Endothelial cell of umbilical vein (primary cell): Measurements from ENCODE around the gene DNHD1. TPM values are rescaled to one million over a fixed set of nuclear protein-coding genes. Genes with fewer than 3 reads are reported as not detected.

ENCODE experiments used
- BruUV-seq: library from RNA; stranded (reverse); fragments of 400-500 nt; replicated peaks from 2 replicates; lab custom pipeline; 2021; lab: Mats Ljungman, UMichigan
- CTCF ChIA-PET: fragments of 300-600, 350-600 bp; sonication (Branson Sonifier 250); formaldehyde crosslinking; loops from one replicate; lab custom pipeline; 2021; ENCODE audit warnings: antibody characterized with exemption, inconsistent platforms; lab: Charles Lee
- POLR2A ChIA-PET: fragments of 300-600, 350-600 bp; sonication (Branson Sonifier 250); formaldehyde crosslinking; loops from one replicate; lab custom pipeline; 2021; ENCODE audit warnings: antibody characterized with exemption, inconsistent platforms; lab: Charles Lee
- DNase-seq: peaks from one replicate; pipeline ENCODE4 v3.0.0-alpha.2; 2011; ENCODE audit warnings: low read depth, low spot score
- FAIRE-seq: peaks from 2 replicates; lab custom pipeline; 2011; peaks lifted over from hg19 to GRCh38; lab: Jason Lieb, UNC
- H2AFZ ChIP-seq: 2 replicates; pipeline ENCODE4 v1.6.0; 2012; ENCODE audit warnings: low read depth, low read length, control low read depth, inconsistent platforms
- H3K27ac ChIP-seq: 2 replicates; pipeline ENCODE4 v1.5.1; 2011; ENCODE audit warnings: low read depth, mild to moderate bottlenecking, control low read depth, low read length, moderate library complexity; ENCODE audit not compliant: insufficient read depth
- H3K27me3 ChIP-seq, 2 experiments: 2 replicates each; pipeline versions ENCODE4 v1.6.0 to v1.6.1; 2011; ENCODE audit warnings: low read length in 2 of 2, mixed read lengths in 1 of 2; ENCODE audit not compliant: control insufficient read depth in 2 of 2, insufficient read depth in 2 of 2
- H3K36me3 ChIP-seq, 2 experiments: 2 replicates in 1 of 2; 3 replicates in 1 of 2; pipeline ENCODE4 v1.5.1; 2011; ENCODE audit warnings: low read length in 2 of 2, mild to moderate bottlenecking in 1 of 2, moderate library complexity in 1 of 2; ENCODE audit not compliant: control insufficient read depth in 2 of 2, insufficient read depth in 2 of 2; ENCODE audit errors: extremely low read depth in 1 of 2
- H3K4me1 ChIP-seq: 3 replicates; pipeline ENCODE4 v1.5.1; 2011; ENCODE audit warnings: mild to moderate bottlenecking, low read length; ENCODE audit not compliant: control insufficient read depth, insufficient read depth; ENCODE audit errors: extremely low read depth
- H3K4me2 ChIP-seq: 2 replicates; pipeline ENCODE4 v1.6.1; 2011; ENCODE audit warnings: low read length, control low read depth, mixed read lengths; ENCODE audit not compliant: insufficient read depth
- H3K4me3 ChIP-seq, 3 experiments: fragments of 200-600 bp in 1 of 3; sonication (generic), shearing (Covaris generic) in 1 of 3; replicated peaks in 1 of 3; 2 replicates each; pipeline ENCODE4 v1.5.1; 2011 to 2016; ENCODE audit warnings: control low read depth in 3 of 3, low read length in 3 of 3, mild to moderate bottlenecking in 2 of 3, inconsistent platforms in 1 of 3, low read depth in 1 of 3, moderate library complexity in 1 of 3; ENCODE audit not compliant: insufficient read depth in 1 of 3
- H3K79me2 ChIP-seq: 2 replicates; pipeline ENCODE4 v1.6.0; 2012; ENCODE audit warnings: low read length, inconsistent platforms; ENCODE audit not compliant: control insufficient read depth, insufficient read depth
- H3K9ac ChIP-seq: replicated peaks from 2 replicates; pipeline ENCODE3; 2011; ENCODE audit warnings: low read length, control low read depth; ENCODE audit not compliant: insufficient read depth; ENCODE audit errors: extremely low read depth
- H3K9me1 ChIP-seq: replicated peaks from 3 replicates; pipeline ENCODE4 v1.6.0; 2011; ENCODE audit warnings: mild to moderate bottlenecking, low read length; ENCODE audit not compliant: control insufficient read depth, insufficient read depth; ENCODE audit errors: extremely low read depth
- H3K9me3 ChIP-seq: replicated peaks from 2 replicates; pipeline ENCODE4 v1.5.1; 2012; ENCODE audit warnings: low read length, inconsistent platforms; ENCODE audit not compliant: control insufficient read depth, insufficient read depth
- H4K20me1 ChIP-seq: replicated peaks from 2 replicates; pipeline ENCODE3; 2011; ENCODE audit warnings: mild to moderate bottlenecking, low read length; ENCODE audit not compliant: control insufficient read depth, insufficient read depth; ENCODE audit errors: extremely low read depth
- EZH2 ChIP-seq: IDR thresholded peaks from 2 replicates; pipeline ENCODE4 v1.6.1; 2012; ENCODE audit warnings: borderline replicate concordance, low read depth, mild to moderate bottlenecking, moderate library complexity, low read length, inconsistent platforms; ENCODE audit not compliant: severe bottlenecking
- FOS ChIP-seq: IDR thresholded peaks from 2 replicates; pipeline ENCODE4 v1.6.1; 2011; ENCODE audit warnings: mild to moderate bottlenecking, low read length, moderate library complexity, borderline replicate concordance; ENCODE audit not compliant: insufficient read depth
- JUN ChIP-seq: IDR thresholded peaks from 2 replicates; pipeline ENCODE4 v1.6.1; 2011; ENCODE audit warnings: borderline replicate concordance, low read depth; ENCODE audit not compliant: insufficient read length, insufficient read depth
- MYC ChIP-seq: IDR thresholded peaks from one replicate; pipeline ENCODE4 v1.6.1; 2011; ENCODE audit warnings: mild to moderate bottlenecking, low read depth, low read length
- POLR2A ChIP-seq: IDR thresholded peaks from 2 replicates; pipeline ENCODE4 v1.6.1; 2012; ENCODE audit warnings: low read depth, mild to moderate bottlenecking, control low read depth, low read length
- POLR2AphosphoS5 ChIP-seq: IDR thresholded peaks from 2 replicates; pipeline ENCODE4 v1.6.1; 2012; ENCODE audit warnings: low read depth, mild to moderate bottlenecking, control low read depth, low read length, moderate library complexity; ENCODE audit not compliant: insufficient read depth
- dilution Hi-C: fragments of 300-500 bp; cut with MboI; formaldehyde crosslinking; loops from one replicate; pipeline ENCODE4 v1.15.0; 2019; ENCODE audit warnings: low sequenced_read_pairs; ENCODE audit not compliant: extremely low pct_ligation_motif_present
- intact Hi-C: fragments of 100-400 bp; cut with micrococcal nuclease; formaldehyde crosslinking; loops from one replicate; pipeline ENCODE4 v1.10.0; 2022
- polyA plus RNA-seq, 4 experiments: library from polyadenylated mRNA; depleted of rRNA in 3 of 4; stranded (reverse) in 3 of 4; unstranded in 1 of 4; fragments of >200 nt; gene quantifications; 2 replicates each; pipeline versions ENCODE4 v1.2.1 to v1.2.3, GENCODE V29; 2011 to 2012; ENCODE audit warnings: missing spikeins in 1 of 4
- total RNA-seq: library from RNA; stranded (reverse); gene quantifications from 2 replicates; pipeline ENCODE4 v1.2.3, GENCODE V29; 2021
- TF ChIP-seq, protein P1 (sequence below), 2 donors: IDR thresholded peaks; 1 replicate in 1 of 2; 2 replicates in 1 of 2; pipeline ENCODE4 v1.5.1; 2011; ENCODE audit warnings: low read length in 2 of 2, mild to moderate bottlenecking in 2 of 2, moderate library complexity in 2 of 2, control low read depth in 1 of 2, inconsistent platforms in 1 of 2, low read depth in 1 of 2; ENCODE audit not compliant: insufficient read depth in 1 of 2; ENCODE audit errors: extremely low read depth in 1 of 2
- TF ChIP-seq, protein P2 (sequence below): IDR thresholded peaks from 2 replicates; pipeline ENCODE4 v1.6.1; 2011; ENCODE audit not compliant: insufficient read depth, insufficient read length

Gene DNHD1
- total and polyA plus RNA-seq, 2 donors (not counting 3 experiments of a cell fraction or from before 2014, with no cell fraction given), result 3.7 to 8.6 TPM

DNA sequence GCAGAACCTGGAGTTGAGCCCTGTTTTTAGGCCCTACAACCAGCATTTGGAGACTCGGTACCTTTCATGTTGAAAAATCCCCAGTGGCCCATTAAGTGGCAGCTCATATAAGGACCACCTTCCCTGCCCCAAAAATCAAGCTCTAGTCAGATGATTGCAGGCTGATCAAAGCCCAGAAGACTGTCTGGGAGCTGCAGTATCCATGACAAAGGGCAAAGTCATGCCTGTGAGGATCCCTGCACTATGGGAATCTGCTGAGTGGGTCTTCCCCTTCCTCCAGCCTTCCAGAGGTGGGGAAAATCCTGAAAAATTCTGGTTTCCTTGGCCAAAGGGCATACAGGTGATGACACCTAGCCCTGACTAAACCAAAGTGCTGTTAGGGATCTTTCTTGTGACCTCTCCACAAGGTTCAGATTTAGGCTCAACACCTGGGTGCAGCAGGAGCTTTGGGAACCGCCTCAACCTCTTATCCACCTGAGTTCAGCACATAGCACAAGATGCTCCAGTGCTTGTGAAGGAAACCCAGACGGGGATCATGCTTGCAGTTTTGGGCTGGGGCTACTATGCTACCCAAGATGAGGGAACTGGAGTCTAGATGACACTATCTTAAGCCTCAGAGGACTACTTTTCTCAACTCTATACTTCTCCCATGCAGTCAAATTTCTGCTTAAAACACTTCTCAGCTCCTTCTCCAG is 22.1 kb upstream of the DNHD1 start:
- peaks cover 11% of the 10 kb centered on the region for H3K79me2 ChIP-seq
- CTCF ChIA-PET, result interaction anchor here (0.6 to 3.5 kb wide), 5 partner anchors 10 to 96 kb away, joined by 3 to 32 read pairs (median 3); no protein-coding TSS in a partner anchor
- H3K4me3 ChIP-seq, result no peak overlapping the region

More for the DNA sequence above, 22.1 kb upstream of the DNHD1 start:
- no peak overlapping the region for H3K27ac ChIP-seq
- H3K36me3 ChIP-seq, result peaks cover 2 to 16% of the 10 kb centered on the region in 2 experiments
- FAIRE-seq (no peak), DNase-seq (no peak)
- BruUV-seq, result no TSS peak
- no peak overlapping the region for H3K4me2 ChIP-seq
- peaks cover 13% of the 10 kb centered on the region for H3K4me1 ChIP-seq
- H3K9me1 ChIP-seq, result no peaks in the 10 kb centered on the region
- POLR2A ChIA-PET, result no interaction called here
- H4K20me1 ChIP-seq, result no peaks in the 10 kb centered on the region
- H2AFZ ChIP-seq, result no peak overlapping the region
- no peak overlapping the region for H3K9ac ChIP-seq
- H3K27me3 ChIP-seq, result no peaks in the 10 kb centered on the region
- dilution Hi-C loops, result no loop called here
- intact Hi-C loops, result loop anchor here (2.0 to 5.0 kb wide), 3 partner anchors 144 to 243 kb away; partner anchors contain the start of genes FHIP1B and TPP1
- TF ChIP-seq POLR2AphosphoS5 (no peak), POLR2A (no peak), FOS (no peak), MYC (no peak), EZH2 (no peak), JUN (no peak)
- TF ChIP-seq, protein P1, sequence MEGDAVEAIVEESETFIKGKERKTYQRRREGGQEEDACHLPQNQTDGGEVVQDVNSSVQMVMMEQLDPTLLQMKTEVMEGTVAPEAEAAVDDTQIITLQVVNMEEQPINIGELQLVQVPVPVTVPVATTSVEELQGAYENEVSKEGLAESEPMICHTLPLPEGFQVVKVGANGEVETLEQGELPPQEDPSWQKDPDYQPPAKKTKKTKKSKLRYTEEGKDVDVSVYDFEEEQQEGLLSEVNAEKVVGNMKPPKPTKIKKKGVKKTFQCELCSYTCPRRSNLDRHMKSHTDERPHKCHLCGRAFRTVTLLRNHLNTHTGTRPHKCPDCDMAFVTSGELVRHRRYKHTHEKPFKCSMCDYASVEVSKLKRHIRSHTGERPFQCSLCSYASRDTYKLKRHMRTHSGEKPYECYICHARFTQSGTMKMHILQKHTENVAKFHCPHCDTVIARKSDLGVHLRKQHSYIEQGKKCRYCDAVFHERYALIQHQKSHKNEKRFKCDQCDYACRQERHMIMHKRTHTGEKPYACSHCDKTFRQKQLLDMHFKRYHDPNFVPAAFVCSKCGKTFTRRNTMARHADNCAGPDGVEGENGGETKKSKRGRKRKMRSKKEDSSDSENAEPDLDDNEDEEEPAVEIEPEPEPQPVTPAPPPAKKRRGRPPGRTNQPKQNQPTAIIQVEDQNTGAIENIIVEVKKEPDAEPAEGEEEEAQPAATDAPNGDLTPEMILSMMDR (IDR thresholded peaks at IDR 0.05; ENCODE audit: extremely low read depth in 1 of 2, insufficient read depth in 1 of 2, low read depth in 1 of 2, low read length in 2 of 2), result no peak
- TF ChIP-seq, protein P2, sequence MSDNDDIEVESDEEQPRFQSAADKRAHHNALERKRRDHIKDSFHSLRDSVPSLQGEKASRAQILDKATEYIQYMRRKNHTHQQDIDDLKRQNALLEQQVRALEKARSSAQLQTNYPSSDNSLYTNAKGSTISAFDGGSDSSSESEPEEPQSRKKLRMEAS, result no peak
- H3K9me3 ChIP-seq, result no peaks in the 10 kb centered on the region
